ENCODE measurements around the gene FUBP3. TPM values are rescaled to one million over a fixed set of nuclear protein-coding genes. Genes with fewer than 3 reads are reported as not detected.

FUBP3 gene
- total RNA-seq, 1 donor from 2014 or later: 77.0 TPM

- DNase-seq (ENCODE audit: low spot score in 2 of 2, unreplicated experiment in 2 of 2): no peak
- H3K27me3 Mint-ChIP-seq (ENCODE audit: low read depth): no peaks in the 10 kb centered on the region
- no peak overlapping the region for H3K27ac Mint-ChIP-seq
- TF ChIP-seq, protein P1, sequence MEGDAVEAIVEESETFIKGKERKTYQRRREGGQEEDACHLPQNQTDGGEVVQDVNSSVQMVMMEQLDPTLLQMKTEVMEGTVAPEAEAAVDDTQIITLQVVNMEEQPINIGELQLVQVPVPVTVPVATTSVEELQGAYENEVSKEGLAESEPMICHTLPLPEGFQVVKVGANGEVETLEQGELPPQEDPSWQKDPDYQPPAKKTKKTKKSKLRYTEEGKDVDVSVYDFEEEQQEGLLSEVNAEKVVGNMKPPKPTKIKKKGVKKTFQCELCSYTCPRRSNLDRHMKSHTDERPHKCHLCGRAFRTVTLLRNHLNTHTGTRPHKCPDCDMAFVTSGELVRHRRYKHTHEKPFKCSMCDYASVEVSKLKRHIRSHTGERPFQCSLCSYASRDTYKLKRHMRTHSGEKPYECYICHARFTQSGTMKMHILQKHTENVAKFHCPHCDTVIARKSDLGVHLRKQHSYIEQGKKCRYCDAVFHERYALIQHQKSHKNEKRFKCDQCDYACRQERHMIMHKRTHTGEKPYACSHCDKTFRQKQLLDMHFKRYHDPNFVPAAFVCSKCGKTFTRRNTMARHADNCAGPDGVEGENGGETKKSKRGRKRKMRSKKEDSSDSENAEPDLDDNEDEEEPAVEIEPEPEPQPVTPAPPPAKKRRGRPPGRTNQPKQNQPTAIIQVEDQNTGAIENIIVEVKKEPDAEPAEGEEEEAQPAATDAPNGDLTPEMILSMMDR (IDR thresholded peaks at IDR 0.05; ENCODE audit: unreplicated experiment): no peak
- H3K4me1 Mint-ChIP-seq: no peaks in the 10 kb centered on the region
- no peak overlapping the region for H3K4me3 Mint-ChIP-seq
- no peaks in the 10 kb centered on the region for H3K36me3 Mint-ChIP-seq
- peaks cover 2% of the 10 kb centered on the region for H3K9me3 Mint-ChIP-seq
Measured at GRCh38 chr9:130640681-130641080, 61.3 kb downstream of the FUBP3 start.

GRCh38 chr9:130642926-130643325, 63.5 kb downstream of the FUBP3 start:
- peaks cover 10% of the 10 kb centered on the region for H3K9me3 Mint-ChIP-seq
- H3K4me3 Mint-ChIP-seq: no peak overlapping the region
- TF ChIP-seq, protein P1 (IDR thresholded peaks at IDR 0.05; ENCODE audit: unreplicated experiment): no peak
- no peak for DNase-seq (ENCODE audit: low spot score in 2 of 2, unreplicated experiment in 2 of 2)
- no peaks in the 10 kb centered on the region for H3K36me3 Mint-ChIP-seq
- no peaks in the 10 kb centered on the region for H3K4me1 Mint-ChIP-seq
- H3K27ac Mint-ChIP-seq: no peak overlapping the region
- H3K27me3 Mint-ChIP-seq (ENCODE audit: low read depth): peaks cover 6% of the 10 kb centered on the region

DNA sequence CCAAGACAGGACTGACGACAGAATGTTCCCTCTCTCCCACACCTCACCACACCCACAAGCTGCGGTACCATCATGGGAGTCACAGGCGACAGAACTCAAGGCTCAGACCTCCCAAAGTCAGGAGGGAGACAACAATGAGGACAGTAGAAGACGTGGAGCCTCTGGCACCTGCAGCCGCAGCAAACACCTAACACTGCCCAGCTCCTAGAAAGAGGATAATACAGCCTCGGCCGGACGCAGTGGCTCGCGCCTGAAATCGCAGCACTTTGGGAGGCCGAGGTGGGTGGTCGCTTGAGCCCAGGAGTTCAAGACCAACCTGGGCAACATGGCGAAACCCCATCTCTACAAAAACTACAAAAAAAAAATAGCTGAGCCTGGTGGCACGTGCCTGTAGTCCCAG, 71.8 kb downstream of the FUBP3 start:
- Mint-ChIP-seq H3K9me3 (peaks cover 3% of the 10 kb centered on the region), H3K4me1 (no peaks in the 10 kb centered on the region), H3K36me3 (no peaks in the 10 kb centered on the region), H3K27me3 (ENCODE audit: low read depth) (peaks cover 59% of the 10 kb centered on the region), H3K4me3 (no peak overlapping the region), H3K27ac (no peak overlapping the region)
- DNase-seq (ENCODE audit: low spot score in 2 of 2, unreplicated experiment in 2 of 2): no peak
- TF ChIP-seq, protein P1 (IDR thresholded peaks at IDR 0.05; ENCODE audit: unreplicated experiment): no peak

DNA sequence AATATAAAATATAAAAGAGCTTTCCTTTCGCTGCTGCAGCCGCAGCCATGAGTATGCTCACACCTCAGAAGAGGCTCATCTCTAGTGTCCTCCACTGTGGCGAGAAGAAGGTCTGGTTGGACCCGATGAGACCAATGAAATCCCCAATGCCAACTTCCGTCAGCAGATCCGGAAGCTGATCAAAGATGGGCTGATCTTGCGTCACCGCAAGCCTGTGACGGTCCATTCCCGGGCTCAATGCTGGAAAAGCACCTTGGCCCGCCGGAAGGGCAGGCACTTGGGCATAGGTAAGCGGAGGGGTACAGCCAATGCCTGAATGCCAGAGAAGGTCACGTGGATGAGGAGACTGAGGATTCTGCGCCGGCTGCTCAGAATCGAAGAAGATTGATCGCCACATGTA, 72.4 kb downstream of the FUBP3 start:
- no peaks in the 10 kb centered on the region for H3K9me3 Mint-ChIP-seq
- H3K36me3 Mint-ChIP-seq: no peaks in the 10 kb centered on the region
- no peak overlapping the region for H3K27ac Mint-ChIP-seq
- no peak for DNase-seq (ENCODE audit: low spot score in 2 of 2, unreplicated experiment in 2 of 2)
- TF ChIP-seq, protein P1 (IDR thresholded peaks at IDR 0.05; ENCODE audit: unreplicated experiment): no peak
- no peaks in the 10 kb centered on the region for H3K4me1 Mint-ChIP-seq
- H3K4me3 Mint-ChIP-seq: no peak overlapping the region
- H3K27me3 Mint-ChIP-seq (ENCODE audit: low read depth): peaks cover 63% of the 10 kb centered on the region

DNA sequence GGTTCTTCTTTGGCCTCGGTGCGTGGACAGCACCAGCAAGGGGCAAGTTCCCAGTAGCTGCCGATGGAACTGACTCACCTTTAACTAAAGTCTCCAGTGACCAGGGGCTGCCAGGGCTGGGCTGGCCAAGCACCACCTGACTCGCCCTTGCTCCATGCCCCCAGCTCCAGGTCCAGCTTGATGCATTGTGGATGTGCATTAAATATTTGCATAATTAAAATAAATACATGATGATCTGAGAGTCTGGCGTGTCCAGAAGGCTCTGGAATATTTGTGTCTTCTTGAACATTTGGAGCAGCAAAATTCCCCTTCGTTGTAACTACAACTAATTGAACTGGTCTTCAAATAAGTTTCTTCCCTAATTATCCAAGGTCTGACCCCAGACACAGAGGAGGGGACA, 75.5 kb downstream of the FUBP3 start:
- TF ChIP-seq, protein P1 (IDR thresholded peaks at IDR 0.05; ENCODE audit: unreplicated experiment): no peak
- Mint-ChIP-seq H3K9me3 (no peaks in the 10 kb centered on the region), H3K27me3 (ENCODE audit: low read depth) (peaks cover 87% of the 10 kb centered on the region), H3K4me3 (no peak overlapping the region), H3K27ac (no peak overlapping the region), H3K4me1 (peaks cover 2% of the 10 kb centered on the region), H3K36me3 (peaks cover 3% of the 10 kb centered on the region)
- DNase-seq (ENCODE audit: low spot score in 2 of 2, unreplicated experiment in 2 of 2): no peak
